PFSK-1 (cell line): Measurements from ENCODE around the gene SDHB.

ENCODE experiments used
- FOXP2 ChIP-seq: optimal IDR thresholded peaks from 2 replicates; pipeline ENCODE3; 2011; ENCODE audit warnings: borderline replicate concordance, control low read depth, inconsistent platforms; ENCODE audit not compliant: insufficient read depth; ENCODE audit errors: extremely low read length, extremely low read depth
- POLR2AphosphoS5 ChIP-seq: IDR thresholded peaks from 2 replicates; pipeline ENCODE4 v1.6.1; 2012; ENCODE audit warnings: low read depth, mild to moderate bottlenecking, control low read depth, low read length, moderate library complexity
- REST ChIP-seq, 2 experiments: IDR thresholded peaks; 2 replicates each; pipeline versions ENCODE4 v1.6.1 to v1.8.0; 2011 to 2012; ENCODE audit warnings: low read depth in 2 of 2, low read length in 2 of 2, control low read depth in 1 of 2, inconsistent platforms in 1 of 2, mild to moderate bottlenecking in 1 of 2, moderate library complexity in 1 of 2; ENCODE audit not compliant: insufficient read depth in 1 of 2
- SIN3A ChIP-seq: IDR thresholded peaks from 2 replicates; pipeline ENCODE4 v1.6.1; 2012; ENCODE audit warnings: mild to moderate bottlenecking, low read length, moderate library complexity, borderline replicate concordance; ENCODE audit not compliant: insufficient read depth
- TAF1 ChIP-seq: IDR thresholded peaks from 2 replicates; pipeline ENCODE4 v1.6.1; 2012; ENCODE audit warnings: low read length, control low read depth, borderline replicate concordance; ENCODE audit not compliant: insufficient read depth

The SDHB gene

GRCh38 chr1:17012775-17013490 lies 40.9 kb downstream of the SDHB start:
- no peak for TF ChIP-seq POLR2AphosphoS5
- TF ChIP-seq SIN3A, result no peak
- TF ChIP-seq FOXP2, result no peak
- TF ChIP-seq TAF1, result no peak
- TF ChIP-seq REST (IDR thresholded peaks at IDR 0.05; ENCODE audit: insufficient read depth in 1 of 2, low read depth in 2 of 2, low read length in 2 of 2), result no peak

- TF ChIP-seq REST (IDR thresholded peaks at IDR 0.05; ENCODE audit: insufficient read depth in 1 of 2, low read depth in 2 of 2, low read length in 2 of 2), result no peak
- no peak for TF ChIP-seq SIN3A
- no peak for TF ChIP-seq TAF1
Observed at GRCh38 chr1:17011439-17012307, 42.2 kb downstream of the SDHB start, which contains the start of gene ATP13A2. ATP13A2 (minus strand) TSS chr1:17011928; CDS start chr1:17011738, 190 bp downstream.

- no peak for TF ChIP-seq SIN3A
- TF ChIP-seq REST (IDR thresholded peaks at IDR 0.05; ENCODE audit: insufficient read depth in 1 of 2, low read depth in 2 of 2, low read length in 2 of 2), result no peak
- TF ChIP-seq FOXP2, result no peak
- no peak for TF ChIP-seq TAF1
- TF ChIP-seq POLR2AphosphoS5, result no peak
Observed at GRCh38 chr1:17011092-17011438, 42.8 kb downstream of the SDHB start.

GRCh38 chr1:17009706-17010105 lies 44.1 kb downstream of the SDHB start:
- no peak for TF ChIP-seq SIN3A
- no peak for TF ChIP-seq REST (IDR thresholded peaks at IDR 0.05; ENCODE audit: insufficient read depth in 1 of 2, low read depth in 2 of 2, low read length in 2 of 2)
- no peak for TF ChIP-seq POLR2AphosphoS5
- no peak for TF ChIP-seq FOXP2
- no peak for TF ChIP-seq TAF1
